Panc1 (cell line): ENCODE data around the gene PPFIA1.

Experiments
- SIN3A ChIP-seq: IDR thresholded peaks from 2 replicates; pipeline ENCODE4 v1.6.1; 2012; ENCODE audit warnings: low read depth, mild to moderate bottlenecking, low read length, moderate library complexity, borderline replicate concordance; ENCODE audit not compliant: insufficient read depth
- TCF7L2 ChIP-seq: IDR thresholded peaks from 2 replicates; pipeline ENCODE4 v1.6.1; 2011; ENCODE audit warnings: mild to moderate bottlenecking, low read depth, low read length, inconsistent platforms

- TF ChIP-seq SIN3A = no peak
- TF ChIP-seq TCF7L2 = no peak
Measured at GRCh38 chr11:70247710-70248072, 22.8 kb upstream of the PPFIA1 start.
